Ishikawa (cell line): ENCODE data around the gene MAP4K4.

Source experiments
- CEBPB ChIP-seq: IDR thresholded peaks from 2 replicates; pipeline ENCODE4 v1.6.1; 2012
- CREB1 ChIP-seq: IDR thresholded peaks from 2 replicates; pipeline ENCODE4 v1.6.1; 2012; ENCODE audit warnings: low read depth
- EGR1 ChIP-seq: IDR thresholded peaks from 2 replicates; pipeline ENCODE4 v1.6.1; 2012
- EP300 ChIP-seq: IDR thresholded peaks from 2 replicates; pipeline ENCODE4 v1.6.1; 2012; ENCODE audit warnings: borderline replicate concordance
- FOXM1 ChIP-seq: IDR thresholded peaks from 2 replicates; pipeline ENCODE4 v1.6.1; 2012; ENCODE audit warnings: low read depth, borderline replicate concordance
- MAX ChIP-seq: IDR thresholded peaks from 2 replicates; pipeline ENCODE4 v1.6.1; 2012
- NFIC ChIP-seq: IDR thresholded peaks from 2 replicates; pipeline ENCODE4 v1.6.1; 2012
- RAD21 ChIP-seq: IDR thresholded peaks from 2 replicates; pipeline ENCODE4 v1.6.1; 2012; ENCODE audit warnings: low read depth
- REST ChIP-seq: IDR thresholded peaks from 2 replicates; pipeline ENCODE4 v1.6.1; 2012; ENCODE audit warnings: low read depth, mild to moderate bottlenecking
- TAF1 ChIP-seq: IDR thresholded peaks from 2 replicates; pipeline ENCODE4 v1.6.1; 2012; ENCODE audit warnings: low read depth, mild to moderate bottlenecking
- TCF12 ChIP-seq: IDR thresholded peaks from 2 replicates; pipeline ENCODE4 v1.6.1; 2012; ENCODE audit warnings: low read depth
- TEAD4 ChIP-seq: IDR thresholded peaks from 2 replicates; pipeline ENCODE4 v1.6.1; 2012
- YY1 ChIP-seq: IDR thresholded peaks from 2 replicates; pipeline ENCODE4 v1.6.1; 2012; ENCODE audit warnings: low read depth
- ZBTB7A ChIP-seq: IDR thresholded peaks from 2 replicates; pipeline ENCODE4 v1.6.1; 2012; ENCODE audit warnings: low read depth
- TF ChIP-seq, protein P1 (sequence below): IDR thresholded peaks from 2 replicates; pipeline ENCODE4 v1.6.1; 2012

Gene MAP4K4

DNA sequence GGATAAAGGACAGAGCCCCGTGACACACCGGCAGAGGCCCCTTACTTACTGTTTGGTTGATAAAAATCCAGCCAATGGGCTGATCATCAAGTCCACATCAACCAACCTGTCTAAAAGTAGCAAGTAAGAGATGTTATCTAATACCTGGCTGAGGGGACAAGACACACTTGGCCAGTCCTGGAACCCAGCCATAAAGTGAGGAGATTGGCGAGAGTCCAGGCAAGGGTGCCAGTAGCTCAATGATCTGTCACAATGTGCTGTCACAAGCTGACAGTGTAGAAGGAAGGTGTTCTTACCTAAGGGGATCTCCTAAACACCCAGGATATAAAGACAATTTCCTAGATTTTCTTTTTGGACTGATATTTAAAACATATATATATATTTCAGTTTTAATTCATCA, 232.5 kb downstream of the MAP4K4 start:
- TF ChIP-seq MAX = peak; percentile 26; the same call in 1 of the 2 replicates
- peak; percentile 50; the same call in 1 of the 2 replicates for TF ChIP-seq TCF12
- 0 out of 2 replicates have a peak, but pooled peaks have one; percentile 36 for TF ChIP-seq EP300
- TF ChIP-seq FOXM1 = no peak
- TF ChIP-seq REST = no peak
- no peak for TF ChIP-seq TAF1
- no peak for TF ChIP-seq CEBPB
- TF ChIP-seq, protein P1, sequence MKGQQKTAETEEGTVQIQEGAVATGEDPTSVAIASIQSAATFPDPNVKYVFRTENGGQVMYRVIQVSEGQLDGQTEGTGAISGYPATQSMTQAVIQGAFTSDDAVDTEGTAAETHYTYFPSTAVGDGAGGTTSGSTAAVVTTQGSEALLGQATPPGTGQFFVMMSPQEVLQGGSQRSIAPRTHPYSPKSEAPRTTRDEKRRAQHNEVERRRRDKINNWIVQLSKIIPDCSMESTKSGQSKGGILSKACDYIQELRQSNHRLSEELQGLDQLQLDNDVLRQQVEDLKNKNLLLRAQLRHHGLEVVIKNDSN = no peak
- TF ChIP-seq RAD21 = no peak
- TF ChIP-seq EGR1 = no peak
- TF ChIP-seq YY1 = no peak
- TF ChIP-seq NFIC = peak; percentile 96
- TF ChIP-seq TEAD4 = 0 out of 2 replicates have a peak, but pooled peaks have one; percentile 32
- TF ChIP-seq CREB1 = no peak
- no peak for TF ChIP-seq ZBTB7A

GRCh38 chr2:101930847-101931246, 233.3 kb downstream of the MAP4K4 start:
- TF ChIP-seq TEAD4 (no peak), TAF1 (no peak), MAX (no peak), CREB1 (no peak)

- no peak for TF ChIP-seq TCF12
- TF ChIP-seq, protein P1 = no peak
- no peak for TF ChIP-seq ZBTB7A
- TF ChIP-seq RAD21 = no peak
- no peak for TF ChIP-seq CEBPB
- no peak for TF ChIP-seq YY1
- no peak for TF ChIP-seq FOXM1
- TF ChIP-seq EGR1 = no peak
- no peak for TF ChIP-seq NFIC
- no peak for TF ChIP-seq TEAD4
- TF ChIP-seq TAF1 = no peak
- TF ChIP-seq CREB1 = no peak
- no peak for TF ChIP-seq REST
- TF ChIP-seq EP300 = no peak
- TF ChIP-seq MAX = no peak
Observed at GRCh38 chr2:101931402-101931801, 233.9 kb downstream of the MAP4K4 start.

GRCh38 chr2:101942851-101943250, 245.3 kb downstream of the MAP4K4 start:
- no peak for TF ChIP-seq YY1
- TF ChIP-seq ZBTB7A = no peak
- TF ChIP-seq TAF1 = no peak
- no peak for TF ChIP-seq EGR1
- no peak for TF ChIP-seq TCF12
- no peak for TF ChIP-seq RAD21
- TF ChIP-seq REST = no peak
